Activated CD4-positive, alpha-beta T cell treated with anti-CD3 and anti-CD28 coated beads, Interleukin-2, amount 50 U/mL, for 1 hour (primary cell): Measurements from ENCODE around the gene SORL1.

Experiments used
- DNase-seq: peaks from one replicate; pipeline ENCODE4 v3.0.0-alpha.2; 2020

Gene SORL1

DNA sequence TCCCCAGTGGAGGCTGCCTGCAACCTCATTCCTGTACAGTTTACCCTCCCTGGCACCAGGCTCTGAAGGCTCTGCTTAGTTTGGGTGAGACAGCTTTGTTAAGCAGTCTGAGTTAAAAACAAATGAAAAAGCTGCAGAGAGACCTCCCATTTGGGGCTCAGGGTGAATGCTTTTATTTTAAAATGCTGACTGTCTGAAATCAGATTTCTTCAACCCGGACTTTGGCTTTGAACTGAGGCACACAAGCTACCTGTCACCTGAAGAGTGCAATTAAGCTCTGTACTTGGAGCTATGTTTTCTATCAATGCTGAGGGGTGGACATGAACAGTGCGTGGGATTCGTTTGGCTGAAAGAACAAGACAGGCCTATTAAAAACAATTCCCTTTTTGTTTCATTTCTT, 218.2 kb downstream of the SORL1 start:
- no peak for DNase-seq

DNA sequence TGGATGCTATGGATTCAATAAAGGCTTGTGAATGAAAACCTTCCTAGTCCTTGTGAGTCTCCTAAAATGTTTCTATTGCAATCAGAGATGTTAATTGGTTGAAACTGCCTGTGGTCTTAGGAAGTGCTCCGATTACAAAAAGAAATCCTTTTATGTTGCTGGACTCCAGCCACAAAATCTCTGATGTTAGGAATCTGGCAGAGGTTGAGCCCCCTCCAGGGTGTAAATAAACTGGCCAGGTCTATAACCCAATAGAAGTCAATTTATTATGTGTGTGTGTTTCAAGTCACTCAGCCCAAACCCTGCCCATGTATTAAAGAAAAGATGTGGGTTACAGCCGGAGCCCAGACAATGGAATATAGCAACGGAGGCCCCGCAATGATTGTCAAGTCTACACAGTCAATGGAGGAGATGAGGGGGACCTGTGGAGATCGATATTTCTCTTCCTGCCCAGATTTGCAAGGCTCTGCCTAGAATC, 218.7 kb downstream of the SORL1 start:
- no peak for DNase-seq

DNA sequence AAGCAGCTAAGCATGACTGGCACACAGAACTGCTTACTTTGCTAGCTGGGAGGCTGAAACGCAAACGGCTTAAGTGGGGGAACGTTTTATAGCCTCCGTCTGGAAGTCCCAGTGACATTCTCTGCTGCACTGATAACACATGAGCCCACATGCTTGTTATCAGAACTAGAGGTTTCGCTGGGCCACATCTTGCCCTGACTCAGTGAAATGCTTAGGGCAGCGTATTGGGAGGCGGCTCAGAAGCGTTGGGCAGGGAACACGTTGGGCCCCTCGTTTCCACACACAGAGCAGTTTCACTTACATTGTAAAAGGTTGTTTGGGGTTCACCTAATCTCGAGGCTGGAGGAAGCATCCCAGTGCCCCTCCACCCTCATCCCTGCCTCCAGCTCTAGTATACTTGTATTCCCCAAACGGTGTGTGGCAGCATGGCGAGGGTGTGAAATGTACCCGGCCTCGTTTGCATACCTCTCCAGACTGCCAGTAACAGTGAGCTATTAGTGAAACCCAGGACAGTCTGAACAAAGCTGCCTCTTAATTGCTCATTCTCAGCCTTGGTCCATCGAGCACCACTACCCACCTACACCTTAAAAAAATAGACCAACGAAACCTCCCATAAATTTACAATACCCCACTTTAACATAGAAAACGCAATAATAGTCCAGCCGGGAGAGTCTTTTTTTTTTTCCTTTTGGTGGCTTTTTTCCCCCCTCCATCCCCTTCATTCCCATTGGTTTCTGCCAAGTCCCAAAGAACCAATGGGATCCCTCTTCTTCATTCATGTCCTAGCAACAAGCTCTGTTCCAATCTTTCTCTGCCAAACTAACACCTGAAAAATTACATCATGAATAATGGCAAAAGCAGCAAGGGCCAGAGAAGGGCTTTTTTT, 219.4 kb downstream of the SORL1 start:
- no peak for DNase-seq

DNA sequence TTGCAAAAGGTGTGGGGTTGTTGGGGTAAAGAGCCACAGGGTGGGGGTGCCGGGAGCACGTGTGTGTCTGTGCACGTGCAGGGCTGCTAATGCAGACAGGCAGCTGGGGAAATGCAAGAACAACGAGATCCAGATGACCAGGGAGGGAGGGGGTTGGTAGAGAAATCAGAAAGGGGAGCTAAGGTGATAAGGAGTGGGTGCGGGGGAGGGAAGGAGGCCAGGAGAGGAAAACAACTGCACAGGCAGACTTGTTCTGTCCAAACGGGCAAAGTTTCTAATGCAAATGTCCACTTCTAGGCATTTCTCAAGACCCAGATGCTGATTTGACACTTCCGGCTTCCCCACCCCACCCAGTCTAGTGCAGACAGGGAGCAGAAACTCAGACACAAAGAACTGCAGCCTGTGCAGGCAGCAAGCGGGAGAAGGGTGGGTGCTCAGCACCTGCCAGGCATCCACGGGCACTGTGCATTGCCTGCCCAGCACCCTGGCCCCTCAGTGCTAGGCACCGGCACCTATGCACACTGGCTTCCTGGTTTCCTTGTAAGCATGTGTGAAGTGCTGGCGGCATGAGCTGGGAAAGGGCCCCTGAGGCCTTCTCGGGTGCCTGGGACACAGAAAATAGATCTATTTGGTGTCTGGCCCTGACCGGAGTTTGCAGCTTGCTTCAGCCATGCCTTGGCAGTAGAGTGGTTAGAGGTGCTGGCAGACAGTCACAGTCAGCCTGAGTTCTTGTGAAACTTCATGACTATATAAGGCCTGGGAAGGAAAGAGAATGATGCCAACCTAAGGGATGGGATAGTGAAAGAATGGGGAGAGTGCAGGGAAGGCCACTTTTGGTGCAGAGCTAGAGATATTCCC, 220.7 kb downstream of the SORL1 start:
- no peak for DNase-seq

DNA sequence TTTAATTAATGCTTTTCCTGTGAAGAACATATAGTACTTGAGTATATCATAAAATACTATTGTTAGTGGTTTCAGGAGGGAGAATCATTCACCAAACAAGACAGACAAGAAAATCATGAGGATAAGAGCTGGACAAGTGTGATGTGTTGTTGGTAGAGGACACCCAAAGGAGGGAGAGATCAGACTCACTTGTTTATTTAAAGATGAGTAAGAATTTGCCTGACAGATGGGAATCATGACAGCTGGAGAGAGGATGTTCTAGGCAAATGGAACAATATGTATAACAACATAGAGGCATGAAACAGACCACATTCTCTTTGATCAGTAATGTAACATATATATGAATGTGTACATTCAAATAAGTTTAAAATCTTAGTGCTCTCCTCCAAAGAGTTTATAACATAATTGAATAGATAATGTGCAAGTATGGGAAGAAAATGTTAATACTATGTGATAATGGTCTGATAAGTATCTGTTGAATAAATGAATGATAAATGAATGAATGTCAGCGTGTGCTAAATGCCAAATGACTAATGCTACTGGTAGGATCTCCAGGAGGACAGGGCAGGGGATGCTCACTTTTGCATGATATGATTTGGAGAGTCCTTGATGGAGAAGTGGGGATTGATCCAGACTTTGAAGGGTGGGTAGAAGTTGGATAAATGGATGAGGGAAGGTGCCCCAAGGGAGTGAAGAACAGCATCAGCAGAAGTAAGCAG, 229.6 kb downstream of the SORL1 start:
- no peak for DNase-seq
